ENCODE data around the gene TESMIN. TPM values are rescaled to one million over a fixed set of nuclear protein-coding genes. Genes with fewer than 3 reads are reported as not detected.

TESMIN gene
- total RNA-seq, 4 donors from 2014 or later, result 0.16 to 0.17 TPM; not detected in 2

- no peak for DNase-seq
- ATAC-seq, result no peak
- Histone ChIP-seq H3K36me3 (no peaks in the 10 kb centered on the region), H3K27ac (no peak overlapping the region), H3K27me3 (peaks cover 5 to 19% (median 16%) of the 10 kb centered on the region in 3 donors), H3K9me3 (no peaks in the 10 kb centered on the region), H3K4me1 (no peaks in the 10 kb centered on the region), H3K4me3 (no peak overlapping the region)
- in situ Hi-C loops (cut with MboI; ENCODE audit: low sequenced_read_pairs in 4 of 4), result no loop called here
- no peak for TF ChIP-seq CTCF (IDR thresholded peaks at IDR 0.05 in 4 of 5, conservative IDR thresholded peaks at IDR 0.05 in 1 of 5)
- no peak for TF ChIP-seq POLR2A (IDR thresholded peaks at IDR 0.05)
- intact Hi-C loops (cut with DNase I; ENCODE audit: low total_unique reads), result no loop called here
Observed at GRCh38 chr11:68715456-68716122, 35.7 kb downstream of the TESMIN start.

DNA sequence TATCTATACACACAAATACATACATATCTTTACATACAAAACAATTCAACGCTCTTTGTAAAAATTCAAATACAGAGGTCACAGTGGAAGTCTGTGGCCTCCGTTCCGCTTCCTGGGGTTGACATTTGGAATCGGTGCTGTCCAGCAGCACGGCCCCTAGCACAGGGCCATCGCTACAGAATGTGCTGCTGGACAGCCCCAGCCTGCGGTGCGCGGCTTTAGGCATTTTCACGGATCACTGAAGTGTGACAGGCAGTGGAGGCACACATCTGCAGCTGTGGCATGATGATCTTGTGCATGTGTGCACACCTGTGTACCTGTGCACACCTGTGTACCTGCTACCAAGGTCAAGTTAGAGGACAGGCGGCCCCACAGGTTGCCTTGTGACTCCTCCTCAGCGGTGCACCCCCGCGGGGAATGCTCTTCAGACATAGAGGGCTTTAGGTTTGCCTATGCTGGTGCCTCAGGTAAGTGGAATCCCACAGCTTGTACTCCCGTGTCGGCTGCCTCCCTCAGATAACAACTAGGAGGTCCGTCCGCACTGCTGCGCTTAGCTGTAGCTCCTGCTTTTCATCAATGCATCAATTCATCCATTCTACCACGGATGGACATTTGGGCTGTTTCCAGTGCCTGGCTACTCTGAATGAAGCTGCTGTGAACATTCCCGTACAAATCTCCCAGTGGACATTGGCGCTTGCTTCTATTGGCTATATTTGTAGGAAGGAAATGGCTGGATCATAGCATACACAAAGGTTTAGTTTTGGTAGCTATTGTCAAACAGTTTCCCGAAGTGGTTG is 37.1 kb downstream of the TESMIN start:
- H3K27me3 ChIP-seq, result peaks cover 5 to 16% (median 11%) of the 10 kb centered on the region in 3 donors
- H3K27ac ChIP-seq, result no peak overlapping the region
- no peak overlapping the region for H3K4me3 ChIP-seq
- intact Hi-C loops (cut with DNase I; ENCODE audit: low total_unique reads), result no loop called here
- no peaks in the 10 kb centered on the region for H3K36me3 ChIP-seq
- H3K4me1 ChIP-seq, result no peaks in the 10 kb centered on the region
- TF ChIP-seq CTCF (IDR thresholded peaks at IDR 0.05 in 4 of 5, conservative IDR thresholded peaks at IDR 0.05 in 1 of 5) (no peak), POLR2A (IDR thresholded peaks at IDR 0.05) (no peak)
- DNase-seq, result no peak
- H3K9me3 ChIP-seq, result no peaks in the 10 kb centered on the region
- in situ Hi-C loops (cut with MboI; ENCODE audit: low sequenced_read_pairs in 4 of 4), result no loop called here
- ATAC-seq, result no peak

GRCh38 chr11:68711114-68711513 is 40.2 kb downstream of the TESMIN start:
- no peak for ATAC-seq
- H3K4me3 ChIP-seq, result no peak overlapping the region

GRCh38 chr11:68710409-68710808 is 40.9 kb downstream of the TESMIN start:
- no peak for TF ChIP-seq CTCF (IDR thresholded peaks at IDR 0.05 in 4 of 5, conservative IDR thresholded peaks at IDR 0.05 in 1 of 5)
- no peak for TF ChIP-seq POLR2A (IDR thresholded peaks at IDR 0.05)
- DNase-seq (no peak), ATAC-seq (no peak)
- Histone ChIP-seq H3K27me3 (peaks cover 5 to 15% (median 5%) of the 10 kb centered on the region in 3 donors), H3K36me3 (no peaks in the 10 kb centered on the region), H3K4me1 (no peaks in the 10 kb centered on the region), H3K27ac (no peak overlapping the region), H3K9me3 (no peaks in the 10 kb centered on the region), H3K4me3 (no peak overlapping the region)
- intact Hi-C loops (cut with DNase I; ENCODE audit: low total_unique reads) (no loop called here), in situ Hi-C loops (cut with MboI; ENCODE audit: low sequenced_read_pairs in 4 of 4) (no loop called here)

More at GRCh38 chr11:68711114-68711513, 40.2 kb downstream of the TESMIN start:
- DNase-seq, result no peak
- in situ Hi-C loops (cut with MboI; ENCODE audit: low sequenced_read_pairs in 4 of 4) (no loop called here), intact Hi-C loops (cut with DNase I; ENCODE audit: low total_unique reads) (no loop called here)
- Histone ChIP-seq H3K27ac (no peak overlapping the region), H3K36me3 (no peaks in the 10 kb centered on the region), H3K4me1 (no peaks in the 10 kb centered on the region), H3K9me3 (no peaks in the 10 kb centered on the region), H3K27me3 (peaks cover 5 to 15% (median 5%) of the 10 kb centered on the region in 3 donors)
- TF ChIP-seq CTCF (IDR thresholded peaks at IDR 0.05 in 4 of 5, conservative IDR thresholded peaks at IDR 0.05 in 1 of 5) (no peak), POLR2A (IDR thresholded peaks at IDR 0.05) (no peak)
